GM19463 (cell line): ENCODE results near the gene TNRC18.
"Not testable (repeated sequence)": the region's sequence is repeated elsewhere in the genome, so short reads cannot be mapped to it uniquely, and the experiment has no call there.

ENCODE experiments used
- ATAC-seq: cut with Tn5 transposase; IDR thresholded peaks from one replicate; pipeline ENCODE4 v1.9.1; 2021; ENCODE audit warnings: mild to moderate bottlenecking, moderate library complexity; ENCODE audit not compliant: unreplicated experiment

Gene TNRC18

GRCh38 chr7:5350600-5351385 lies 72.8 kb downstream of the TNRC18 start:
- no peak for ATAC-seq

DNA sequence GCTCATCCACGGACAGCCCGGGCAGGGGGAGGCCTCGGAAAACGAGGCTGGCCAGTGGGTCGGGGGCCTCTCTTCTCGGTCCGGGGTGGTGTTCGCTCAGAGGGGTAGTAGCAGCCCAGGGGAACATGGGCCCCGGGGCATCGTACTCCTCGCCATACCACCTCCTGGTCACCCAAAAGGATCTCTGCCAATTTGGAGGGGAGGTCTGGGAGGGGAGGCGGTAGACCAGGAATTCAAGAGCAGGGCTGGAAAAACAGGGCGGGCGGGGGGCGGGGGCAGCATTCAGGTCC lies 73.5 kb downstream of the TNRC18 start:
- ATAC-seq: no peak

DNA sequence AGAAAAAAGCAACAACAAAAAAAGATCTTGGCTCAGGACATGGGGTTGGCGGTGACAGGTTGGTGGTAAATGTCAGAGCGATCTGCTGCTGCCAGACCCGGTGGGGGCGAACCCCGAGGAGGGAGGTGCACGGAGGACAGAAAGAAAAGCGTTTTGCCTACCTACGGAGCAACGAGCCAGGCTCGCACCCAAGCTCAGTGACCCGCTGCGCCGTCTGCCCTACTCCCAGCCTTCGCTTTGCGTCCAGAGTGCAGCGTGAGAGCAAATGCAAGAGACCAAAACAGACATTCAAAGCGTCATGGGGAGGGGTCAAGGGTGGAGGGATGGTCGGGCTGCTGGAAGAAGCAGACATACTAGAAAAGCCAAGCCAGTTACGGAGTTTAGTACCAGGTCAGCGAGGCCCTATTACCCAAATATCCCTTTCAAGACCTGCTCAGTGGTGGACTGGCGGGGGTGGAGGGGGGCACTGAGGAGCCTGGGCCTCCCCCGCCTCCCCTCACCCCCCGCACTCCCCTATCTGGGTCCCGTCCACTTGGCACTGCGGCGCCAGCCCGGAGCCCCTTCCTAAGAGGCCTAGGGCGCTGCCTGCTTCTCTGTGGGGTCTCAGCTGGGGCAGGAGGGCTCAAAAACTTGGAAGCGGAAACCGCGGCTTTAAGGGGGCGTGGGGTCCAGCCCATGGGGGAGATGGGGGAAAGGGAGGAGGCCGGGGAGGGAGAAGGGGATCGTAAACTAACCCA lies 74.0 kb downstream of the TNRC18 start:
- ATAC-seq: no peak

DNA sequence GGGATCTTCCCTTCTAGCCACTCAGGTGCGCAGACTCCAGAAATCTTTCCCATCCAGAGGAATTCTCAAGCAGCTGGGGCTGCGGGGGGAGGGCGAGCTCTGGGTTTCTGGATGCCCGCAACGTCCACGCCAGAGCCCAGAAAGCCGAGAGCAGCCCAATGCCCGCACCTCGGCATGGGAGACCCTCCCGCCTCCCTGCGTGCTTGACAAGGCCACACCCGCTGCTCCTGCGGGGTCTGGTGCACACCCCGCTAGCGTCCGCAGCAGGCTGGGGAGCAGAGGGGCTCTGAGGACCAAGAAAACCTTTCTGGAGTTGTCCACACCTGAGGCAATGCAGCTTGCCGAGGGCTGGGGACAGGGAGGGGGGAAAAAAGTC lies 74.6 kb downstream of the TNRC18 start:
- ATAC-seq: no peak

DNA sequence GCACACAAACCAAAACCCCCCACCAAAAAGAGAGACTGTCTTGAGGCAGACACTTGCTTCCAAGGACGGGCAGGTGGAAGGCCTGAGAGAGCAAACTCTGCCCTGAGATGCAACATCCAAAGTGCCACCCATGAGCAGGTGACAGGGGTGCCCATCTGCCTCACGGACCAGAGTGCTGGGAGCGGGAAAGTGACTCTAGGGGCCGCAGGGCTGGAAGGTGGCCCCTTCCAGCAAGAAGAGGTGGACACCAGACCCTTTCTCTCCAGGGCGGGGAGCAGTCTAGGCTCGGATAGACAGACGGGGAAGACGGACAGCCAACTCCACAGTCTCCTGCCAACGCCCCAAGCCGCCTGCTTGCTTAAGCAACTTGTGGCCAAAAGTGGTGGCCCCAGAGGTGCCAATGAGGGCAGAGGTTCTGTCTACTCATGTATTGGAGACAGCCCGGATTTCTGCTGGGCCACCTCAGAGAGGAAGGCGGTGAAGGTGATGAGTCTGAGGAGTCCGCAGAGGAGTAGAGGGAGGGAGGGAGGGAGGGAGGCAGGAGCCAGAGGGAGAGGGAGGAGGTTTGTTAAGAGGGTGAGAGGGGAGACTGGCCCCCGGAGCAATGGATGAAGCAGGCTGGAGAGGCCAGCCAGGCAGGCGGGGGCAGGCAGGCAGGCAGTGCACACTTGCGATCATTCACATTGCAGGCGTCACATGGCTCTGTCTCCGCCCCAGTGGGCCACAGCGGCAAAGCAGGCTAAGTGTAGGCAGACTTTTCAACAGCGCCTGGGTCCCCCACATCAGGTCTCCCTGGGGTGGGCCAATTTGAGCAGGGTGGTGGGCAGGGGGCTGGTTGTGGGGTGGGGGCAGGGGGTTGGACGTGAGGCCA lies 75.3 kb downstream of the TNRC18 start:
- ATAC-seq: no peak

DNA sequence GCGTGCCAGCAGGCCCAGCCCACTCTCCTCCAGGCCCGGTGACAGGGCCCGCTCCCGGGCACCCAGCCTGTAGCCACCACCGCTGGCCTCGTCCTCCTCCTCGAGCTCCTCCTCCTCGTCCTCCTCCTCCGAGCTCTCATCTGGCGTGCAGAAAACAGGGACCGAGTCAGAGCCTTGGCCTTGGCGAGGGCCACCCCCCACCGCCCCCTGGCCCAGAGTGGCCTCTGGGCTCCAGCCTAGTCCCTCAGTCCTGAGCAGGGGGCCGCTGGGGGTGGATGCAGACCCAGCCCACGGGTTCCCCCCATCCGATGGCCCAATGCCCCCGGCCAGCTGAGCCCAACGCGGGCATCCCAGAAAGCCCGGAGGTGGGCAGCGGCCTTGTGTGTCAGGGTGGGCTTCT lies 78.0 kb downstream of the TNRC18 start:
- ATAC-seq: no peak

- no peak for ATAC-seq
These were observed 78.5 kb downstream of the TNRC18 start for GRCh38 chr7:5345171-5345570.

- no peak for ATAC-seq
These were observed 79.3 kb downstream of the TNRC18 start for GRCh38 chr7:5344342-5344741.

GRCh38 chr7:5343884-5344283 lies 79.8 kb downstream of the TNRC18 start:
- ATAC-seq: no peak

DNA sequence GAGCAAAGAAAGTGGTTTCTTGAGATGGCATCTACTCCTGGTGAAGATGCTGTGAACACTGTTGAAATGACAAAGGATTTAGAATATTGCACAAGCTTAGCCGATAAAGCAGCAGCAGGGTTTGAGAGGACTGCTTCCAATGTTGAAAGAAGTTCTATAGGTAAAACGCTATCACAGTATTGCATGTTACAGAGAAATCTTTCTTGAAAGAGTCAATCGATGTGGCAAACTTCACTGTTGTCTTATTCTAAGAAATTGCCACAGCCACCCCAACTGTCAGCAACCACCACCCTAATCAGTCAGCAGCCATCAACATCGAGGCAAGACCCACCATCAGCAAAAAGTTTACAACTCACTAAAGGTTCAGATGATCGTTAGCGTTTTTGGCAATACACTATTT lies 81.0 kb downstream of the TNRC18 start:
- no peak for ATAC-seq

GRCh38 chr7:5339955-5340354 lies 83.7 kb downstream of the TNRC18 start:
- no peak for ATAC-seq

DNA sequence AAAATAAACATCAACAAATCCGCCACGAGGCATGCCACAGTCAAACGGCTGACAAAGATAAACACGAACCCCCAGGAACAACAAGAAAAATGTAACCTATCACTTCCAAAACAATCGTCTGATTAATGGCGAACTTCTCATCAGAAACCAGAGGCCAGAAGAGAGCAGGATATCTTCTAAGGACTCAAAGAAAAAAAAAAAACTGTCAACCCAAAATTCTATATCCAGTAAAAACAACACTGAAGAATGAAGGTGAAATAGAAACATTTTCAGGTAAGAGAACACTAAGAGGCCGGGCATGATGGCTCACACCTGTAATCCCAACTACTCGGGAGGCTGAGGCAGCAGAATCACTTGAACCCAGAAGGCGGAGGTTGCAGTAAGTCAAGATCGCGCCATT lies 86.6 kb downstream of the TNRC18 start:
- no peak for ATAC-seq

GRCh38 chr7:5334671-5335070 lies 89.0 kb downstream of the TNRC18 start:
- no peak for ATAC-seq

- no peak for ATAC-seq
These were observed 90.3 kb downstream of the TNRC18 start for GRCh38 chr7:5333121-5334045.

DNA sequence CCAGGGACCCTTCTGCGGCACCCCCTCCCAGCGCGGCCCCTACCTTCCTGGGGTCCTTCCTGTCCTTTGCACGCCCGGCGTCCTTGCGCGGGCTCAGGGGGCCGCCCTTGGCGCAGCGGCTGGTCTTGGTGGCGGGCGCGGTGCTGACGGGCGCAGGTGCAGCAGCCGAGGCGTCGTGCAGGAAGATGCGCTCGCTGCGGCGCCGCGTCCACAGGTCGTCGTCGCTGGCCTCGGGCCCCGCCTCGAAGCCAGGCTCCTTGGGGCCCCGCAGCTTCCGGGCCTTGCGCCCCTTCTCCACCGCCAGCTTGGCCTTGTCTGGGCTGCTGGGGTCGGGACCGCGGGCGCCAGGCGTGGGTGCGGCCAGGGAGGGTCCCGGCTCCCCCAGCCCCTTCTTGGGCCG lies 91.1 kb downstream of the TNRC18 start:
- ATAC-seq: no peak

GRCh38 chr7:5330288-5330687 lies 93.3 kb downstream of the TNRC18 start:
- no peak for ATAC-seq

- no peak for ATAC-seq
These were observed 98.7 kb downstream of the TNRC18 start for GRCh38 chr7:5324961-5325360.

DNA sequence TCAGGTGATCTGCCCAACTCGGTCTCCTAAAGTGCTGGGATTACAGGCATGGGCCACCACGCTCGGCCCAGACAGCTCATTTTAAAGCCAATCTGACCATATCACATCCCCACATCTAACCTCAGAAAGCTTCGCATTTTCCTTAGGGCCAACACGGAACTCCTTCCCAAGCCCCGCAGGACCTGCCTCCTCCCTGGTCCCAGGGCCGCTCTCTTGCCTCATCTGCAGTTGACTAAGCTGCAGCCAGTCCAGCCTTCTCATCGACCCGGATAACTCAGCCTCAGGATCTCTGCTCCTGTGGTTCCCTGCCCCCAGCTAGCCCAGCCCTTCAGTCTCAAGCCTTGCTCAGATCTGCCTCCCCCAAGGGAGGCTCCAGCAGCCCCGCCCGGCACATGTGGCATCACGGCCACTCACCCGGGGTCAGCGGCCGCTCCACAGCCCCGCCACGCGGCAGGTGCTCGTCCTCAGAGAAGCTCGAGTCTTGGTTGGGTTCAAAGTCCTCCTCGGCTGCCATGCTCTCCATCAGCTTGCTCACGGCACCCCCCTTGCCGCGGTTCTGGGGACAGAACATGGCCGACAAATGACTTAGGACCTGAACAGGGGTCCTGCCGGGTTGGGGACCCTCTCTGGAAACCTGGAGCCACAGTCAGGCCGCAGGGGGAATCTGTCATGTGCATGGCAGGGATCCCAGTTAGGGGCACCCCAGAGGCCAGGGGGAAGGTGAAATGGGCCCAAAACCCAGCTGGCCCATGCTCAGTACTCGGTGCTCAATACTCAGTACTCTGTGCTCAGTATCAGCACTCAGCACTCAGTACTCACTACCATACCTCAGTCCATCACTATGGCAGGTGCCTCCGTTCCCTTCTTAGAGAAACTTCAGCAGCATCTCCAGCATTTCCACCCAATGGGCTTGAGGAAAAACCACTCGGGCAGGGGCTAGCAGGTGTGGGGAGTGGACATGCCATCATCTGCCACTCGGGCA lies 99.5 kb downstream of the TNRC18 start:
- ATAC-seq: not testable (repeated sequence)

DNA sequence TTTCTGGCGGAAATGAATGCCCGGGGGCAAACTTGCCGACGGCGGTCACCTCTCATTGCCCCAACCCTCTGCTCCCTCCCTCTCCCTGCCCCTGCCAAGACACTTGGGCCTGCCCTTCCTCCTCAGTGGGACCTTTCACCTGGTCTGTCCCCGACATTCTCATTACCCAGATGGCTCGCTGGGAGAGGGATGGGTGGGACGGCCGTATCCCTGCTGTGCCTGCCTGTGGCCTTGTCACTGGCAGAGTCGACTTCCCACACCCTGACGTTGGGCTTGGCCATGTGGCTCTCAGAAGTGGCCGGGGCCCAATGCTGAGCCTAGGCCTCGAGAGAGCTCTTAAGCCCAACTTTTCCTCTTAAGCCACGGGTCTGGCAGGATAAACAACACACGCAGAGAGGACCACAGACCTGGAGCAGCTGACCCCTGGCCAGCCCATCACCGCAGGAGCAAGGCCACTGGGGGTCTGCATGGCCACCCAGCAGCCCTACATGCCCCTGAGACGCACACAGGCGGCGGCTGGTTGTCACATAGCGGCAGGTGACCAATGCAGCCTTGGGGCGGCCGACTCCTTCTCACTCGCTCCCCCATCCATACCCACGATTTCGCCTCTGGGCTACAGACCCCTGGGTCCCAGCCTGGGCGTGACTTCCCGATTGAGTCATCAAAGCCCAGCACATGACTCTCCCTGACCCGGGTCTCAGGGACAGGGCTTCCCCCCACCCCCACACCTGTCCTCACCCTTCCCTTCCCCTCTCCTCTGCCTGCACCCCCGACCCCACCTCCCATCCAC lies 100.8 kb downstream of the TNRC18 start:
- ATAC-seq: no peak
